ENCODE results near the gene MRPL44. TPM values are rescaled to one million over a fixed set of nuclear protein-coding genes. Genes with fewer than 3 reads are reported as not detected.

Gene MRPL44
- total and polyA plus RNA-seq, 2 of the 13 experiments (the other 11 are each of a cell fraction or from before 2014, with no cell fraction given) = 38.4 to 78.0 TPM

- TF ChIP-seq SAP130 (CRISPR knock-in tag; IDR thresholded peaks at IDR 0.05; ENCODE audit: low read depth) (peak; percentile 83), PATZ1 (CRISPR knock-in tag; IDR thresholded peaks at IDR 0.05) (peak; percentile 52; the same call in 1 of the 2 replicates), RERE (CRISPR knock-in tag; IDR thresholded peaks at IDR 0.05; ENCODE audit: low read depth) (no peak; the same call in 1 of the 2 replicates), ZNF503 (CRISPR knock-in tag; IDR thresholded peaks at IDR 0.05) (0 out of 2 replicates have a peak, but pooled peaks have one; percentile 43), NRL (CRISPR knock-in tag; IDR thresholded peaks at IDR 0.05; ENCODE audit: borderline replicate concordance) (peak; percentile 96), ZNF672 (CRISPR knock-in tag; IDR thresholded peaks at IDR 0.05) (no peak), ZNF510 (CRISPR knock-in tag; IDR thresholded peaks at IDR 0.05; ENCODE audit: low read depth) (peak; percentile 85; the same call in 1 of the 2 replicates), ELF1 (CRISPR knock-in tag; IDR thresholded peaks at IDR 0.05) (no peak; the same call in 1 of the 2 replicates), ZNF703 (CRISPR knock-in tag; IDR thresholded peaks at IDR 0.05; ENCODE audit: borderline replicate concordance) (no peak; the same call in 1 of the 2 replicates), CBX5 (CRISPR knock-in tag; IDR thresholded peaks at IDR 0.05; ENCODE audit: borderline replicate concordance) (peak; percentile 77; the same call in 1 of the 2 replicates)
- TF ChIP-seq, protein P1, sequence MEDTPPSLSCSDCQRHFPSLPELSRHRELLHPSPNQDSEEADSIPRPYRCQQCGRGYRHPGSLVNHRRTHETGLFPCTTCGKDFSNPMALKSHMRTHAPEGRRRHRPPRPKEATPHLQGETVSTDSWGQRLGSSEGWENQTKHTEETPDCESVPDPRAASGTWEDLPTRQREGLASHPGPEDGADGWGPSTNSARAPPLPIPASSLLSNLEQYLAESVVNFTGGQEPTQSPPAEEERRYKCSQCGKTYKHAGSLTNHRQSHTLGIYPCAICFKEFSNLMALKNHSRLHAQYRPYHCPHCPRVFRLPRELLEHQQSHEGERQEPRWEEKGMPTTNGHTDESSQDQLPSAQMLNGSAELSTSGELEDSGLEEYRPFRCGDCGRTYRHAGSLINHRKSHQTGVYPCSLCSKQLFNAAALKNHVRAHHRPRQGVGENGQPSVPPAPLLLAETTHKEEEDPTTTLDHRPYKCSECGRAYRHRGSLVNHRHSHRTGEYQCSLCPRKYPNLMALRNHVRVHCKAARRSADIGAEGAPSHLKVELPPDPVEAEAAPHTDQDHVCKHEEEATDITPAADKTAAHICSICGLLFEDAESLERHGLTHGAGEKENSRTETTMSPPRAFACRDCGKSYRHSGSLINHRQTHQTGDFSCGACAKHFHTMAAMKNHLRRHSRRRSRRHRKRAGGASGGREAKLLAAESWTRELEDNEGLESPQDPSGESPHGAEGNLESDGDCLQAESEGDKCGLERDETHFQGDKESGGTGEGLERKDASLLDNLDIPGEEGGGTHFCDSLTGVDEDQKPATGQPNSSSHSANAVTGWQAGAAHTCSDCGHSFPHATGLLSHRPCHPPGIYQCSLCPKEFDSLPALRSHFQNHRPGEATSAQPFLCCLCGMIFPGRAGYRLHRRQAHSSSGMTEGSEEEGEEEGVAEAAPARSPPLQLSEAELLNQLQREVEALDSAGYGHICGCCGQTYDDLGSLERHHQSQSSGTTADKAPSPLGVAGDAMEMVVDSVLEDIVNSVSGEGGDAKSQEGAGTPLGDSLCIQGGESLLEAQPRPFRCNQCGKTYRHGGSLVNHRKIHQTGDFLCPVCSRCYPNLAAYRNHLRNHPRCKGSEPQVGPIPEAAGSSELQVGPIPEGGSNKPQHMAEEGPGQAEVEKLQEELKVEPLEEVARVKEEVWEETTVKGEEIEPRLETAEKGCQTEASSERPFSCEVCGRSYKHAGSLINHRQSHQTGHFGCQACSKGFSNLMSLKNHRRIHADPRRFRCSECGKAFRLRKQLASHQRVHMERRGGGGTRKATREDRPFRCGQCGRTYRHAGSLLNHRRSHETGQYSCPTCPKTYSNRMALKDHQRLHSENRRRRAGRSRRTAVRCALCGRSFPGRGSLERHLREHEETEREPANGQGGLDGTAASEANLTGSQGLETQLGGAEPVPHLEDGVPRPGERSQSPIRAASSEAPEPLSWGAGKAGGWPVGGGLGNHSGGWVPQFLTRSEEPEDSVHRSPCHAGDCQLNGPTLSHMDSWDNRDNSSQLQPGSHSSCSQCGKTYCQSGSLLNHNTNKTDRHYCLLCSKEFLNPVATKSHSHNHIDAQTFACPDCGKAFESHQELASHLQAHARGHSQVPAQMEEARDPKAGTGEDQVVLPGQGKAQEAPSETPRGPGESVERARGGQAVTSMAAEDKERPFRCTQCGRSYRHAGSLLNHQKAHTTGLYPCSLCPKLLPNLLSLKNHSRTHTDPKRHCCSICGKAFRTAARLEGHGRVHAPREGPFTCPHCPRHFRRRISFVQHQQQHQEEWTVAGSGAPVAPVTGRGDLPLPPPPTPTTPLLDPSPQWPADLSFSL (CRISPR knock-in tag; IDR thresholded peaks at IDR 0.05) = peak; percentile 57; the same call in 1 of the 2 replicates
Measured at GRCh38 chr2:223930103-223930976, 26.9 kb upstream of the MRPL44 start (continued).

Measured in HepG2 (cell line).